GM10266 (cell line): Measurements from ENCODE around the gene FBXO36.
A peak's percentile ranks its signal among the peaks of the same experiment; 100 is the strongest.
"Not testable (repeated sequence)": the region's sequence is repeated elsewhere in the genome, so short reads cannot be mapped to it uniquely, and the experiment has no call there.

ENCODE experiments used
- DNase-seq: peaks from one replicate; pipeline ENCODE4 v3.0.0; 2012; ENCODE audit errors: extremely low spot score
- CTCF ChIP-seq: IDR thresholded peaks from 2 replicates; pipeline ENCODE4 v1.5.1; 2012; ENCODE audit warnings: mild to moderate bottlenecking, low read depth; ENCODE audit not compliant: control insufficient read depth, insufficient read depth; ENCODE audit errors: missing control alignments

Gene FBXO36

GRCh38 chr2:229884775-229885699 lies 37.3 kb upstream of the FBXO36 start:
- DNase-seq = no peak

GRCh38 chr2:229887441-229887840 lies 34.9 kb upstream of the FBXO36 start:
- TF ChIP-seq CTCF = no peak
- no peak for DNase-seq

More at GRCh38 chr2:229884775-229885699, 37.3 kb upstream of the FBXO36 start:
- TF ChIP-seq CTCF = peak; percentile 21

- no peak for TF ChIP-seq CTCF
- no peak for DNase-seq
Measured at GRCh38 chr2:229888031-229888430, 34.3 kb upstream of the FBXO36 start.

GRCh38 chr2:229889023-229889422 lies 33.3 kb upstream of the FBXO36 start:
- no peak for DNase-seq
- no peak for TF ChIP-seq CTCF

- no peak for TF ChIP-seq CTCF
- DNase-seq = no peak
Measured at GRCh38 chr2:229896857-229897256, 25.4 kb upstream of the FBXO36 start.

- TF ChIP-seq CTCF = no peak
- DNase-seq = no peak
Measured at GRCh38 chr2:229899604-229900003, 22.7 kb upstream of the FBXO36 start.

GRCh38 chr2:229900012-229900411 lies 22.3 kb upstream of the FBXO36 start:
- no peak for TF ChIP-seq CTCF
- no peak for DNase-seq

GRCh38 chr2:229900514-229900913 lies 21.8 kb upstream of the FBXO36 start:
- not testable (repeated sequence) for DNase-seq
